HCT116 (cell line): ENCODE results near the gene OTP. TPM values are rescaled to one million over a fixed set of nuclear protein-coding genes. Genes with fewer than 3 reads are reported as not detected.

ENCODE experiments used
- ATAC-seq: fragments of 200-7000 bp; cut with Tn5 transposase; 2 replicates; pipeline ENCODE4 v1.9.1; 2020; ENCODE audit warnings: mild to moderate bottlenecking, moderate library complexity
- BruUV-seq: library from RNA; stranded (reverse); fragments of 400-500 nt; replicated peaks from 2 replicates; lab custom pipeline; 2021; lab: Mats Ljungman, UMichigan
- CTCF ChIA-PET: fragments of 300-600 bp; sonication (Branson Sonifier 250); formaldehyde crosslinking; loops from one replicate; lab custom pipeline; 2021; ENCODE audit warnings: antibody characterized with exemption; lab: Charles Lee
- POLR2A ChIA-PET: fragments of 300-600, 350-600 bp; sonication (Branson Sonifier 250); formaldehyde crosslinking; loops from one replicate; lab custom pipeline; 2021; ENCODE audit warnings: antibody characterized with exemption; lab: Charles Lee
- RAD21 ChIA-PET, 2 experiments: fragments of 300-600 bp; sonication (Branson Sonifier 250); formaldehyde crosslinking; loops; one replicate each; lab custom pipeline; 2023; ENCODE audit warnings: low total read pairs in 2 of 2; ENCODE audit not compliant: uncharacterized antibody in 2 of 2, unreplicated experiment in 2 of 2, low non-redundant PET in 1 of 2; lab: Charles Lee
- DNase-seq: peaks from one replicate; pipeline ENCODE4 v3.0.0-alpha.2; 2010; ENCODE audit warnings: low read depth, low spot score
- H2AFZ ChIP-seq: fragments of 200-600 bp; shearing (Covaris generic), sonication (generic); 2 replicates; pipeline ENCODE4 v1.6.1; 2017; ENCODE audit warnings: low read depth, mixed run types, mixed read lengths, antibody characterized with exemption, low read length; ENCODE audit not compliant: poor library complexity, severe bottlenecking
- H3K27ac ChIP-seq: 2 replicates; pipeline ENCODE4 v1.5.1; 2012; ENCODE audit warnings: low read depth, low read length
- H3K27me3 ChIP-seq: fragments of 200-600 bp; sonication (generic); 2 replicates; pipeline ENCODE4 v1.6.1; 2016; ENCODE audit warnings: mixed run types, low read length, mixed read lengths; ENCODE audit not compliant: insufficient read depth
- H3K36me3 ChIP-seq, 2 experiments: fragments of 200-500 bp in 1 of 2; fragments of 200-600 bp in 1 of 2; sonication (Bioruptor generic) in 1 of 2; sonication (generic) in 1 of 2; 2 replicates each; pipeline versions ENCODE4 v1.5.1 to v1.6.1; 2014 to 2016; ENCODE audit warnings: low read length in 2 of 2, inconsistent platforms in 1 of 2, mixed read lengths in 1 of 2, mixed run types in 1 of 2; ENCODE audit not compliant: insufficient read depth in 2 of 2, control insufficient read depth in 1 of 2
- H3K4me1 ChIP-seq, 2 experiments: fragments of 200-600 bp in 1 of 2; sonication (generic) in 1 of 2; 2 replicates each; pipeline versions ENCODE4 v1.5.1 to v1.6.1; 2012 to 2017; ENCODE audit warnings: low read length in 2 of 2, inconsistent platforms in 1 of 2, mild to moderate bottlenecking in 1 of 2, mixed read lengths in 1 of 2, mixed run types in 1 of 2, moderate library complexity in 1 of 2; ENCODE audit not compliant: insufficient read depth in 2 of 2, control insufficient read depth in 1 of 2
- H3K4me2 ChIP-seq: fragments of 200-600 bp; sonication (generic); 2 replicates; pipeline ENCODE4 v1.6.1; 2017; ENCODE audit warnings: mixed run types, low read length, mixed read lengths
- H3K4me3 ChIP-seq, 2 experiments: fragments of 200-600 bp in 1 of 2; sonication (generic) in 1 of 2; replicated peaks in 1 of 2; 2 replicates each; pipeline ENCODE4 v1.5.1; 2011 to 2016; ENCODE audit warnings: low read length in 2 of 2, control low read depth in 1 of 2, low read depth in 1 of 2, mild to moderate bottlenecking in 1 of 2, mixed read lengths in 1 of 2, mixed run types in 1 of 2
- H3K79me2 ChIP-seq: fragments of 200-600 bp; sonication (generic); 2 replicates; pipeline ENCODE4 v1.6.1; 2017; ENCODE audit warnings: mild to moderate bottlenecking, mixed run types, low read length, moderate library complexity, mixed read lengths; ENCODE audit not compliant: insufficient read depth
- H3K9ac ChIP-seq: fragments of 200-600 bp; sonication (generic); 2 replicates; pipeline ENCODE4 v1.6.1; 2016; ENCODE audit warnings: low read length, mixed read lengths
- H3K9me2 ChIP-seq: fragments of 200-600 bp; sonication (generic), shearing (Covaris generic); 2 replicates; pipeline ENCODE4 v1.6.1; 2017; ENCODE audit warnings: mixed run types, mild to moderate bottlenecking, moderate library complexity; ENCODE audit not compliant: insufficient read depth
- H3K9me3 ChIP-seq, 2 experiments: fragments of 200-500 bp in 1 of 2; fragments of 200-600 bp in 1 of 2; sonication (Bioruptor generic) in 1 of 2; sonication (generic) in 1 of 2; 2 replicates each; pipeline ENCODE4 v1.6.1; 2014 to 2017; ENCODE audit warnings: low read length in 2 of 2, mixed read lengths in 2 of 2, inconsistent platforms in 1 of 2, low read depth in 1 of 2, mild to moderate bottlenecking in 1 of 2, mixed run types in 1 of 2, moderate library complexity in 1 of 2; ENCODE audit not compliant: control insufficient read depth in 1 of 2, insufficient read depth in 1 of 2
- H4K20me1 ChIP-seq: fragments of 200-600 bp; sonication (generic), shearing (Covaris generic); 2 replicates; pipeline ENCODE4 v1.6.1; 2017; ENCODE audit warnings: mixed run types, mild to moderate bottlenecking, moderate library complexity; ENCODE audit not compliant: insufficient read depth
- ATF3 ChIP-seq: IDR thresholded peaks from 2 replicates; pipeline ENCODE4 v1.6.1; 2012
- CEBPB ChIP-seq: IDR thresholded peaks from 2 replicates; pipeline ENCODE4 v1.6.1; 2012; ENCODE audit warnings: low read depth
- CTCF ChIP-seq, 3 experiments: fragments of 200-600 bp in 1 of 3; sonication (generic) in 1 of 3; IDR thresholded peaks in 2 of 3; conservative IDR thresholded peaks in 1 of 3; 2 replicates each; pipeline ENCODE4 v1.5.1; 2012 to 2017; ENCODE audit warnings: low read depth in 2 of 3, low read length in 2 of 3, antibody characterized with exemption in 1 of 3, borderline replicate concordance in 1 of 3, control low read depth in 1 of 3, mild to moderate bottlenecking in 1 of 3, mixed read lengths in 1 of 3, mixed run types in 1 of 3, moderate library complexity in 1 of 3; ENCODE audit not compliant: insufficient read depth in 1 of 3
- EGR1 ChIP-seq: IDR thresholded peaks from 2 replicates; pipeline ENCODE4 v1.6.1; 2012; ENCODE audit warnings: low read depth
- EZH2 ChIP-seq: fragments of 200-600 bp; sonication (generic); IDR thresholded peaks from 2 replicates; pipeline ENCODE4 v1.6.1; 2017; ENCODE audit warnings: antibody characterized with exemption, mixed run types
- EZH2phosphoT487 ChIP-seq: fragments of 200-600 bp; IDR thresholded peaks from 2 replicates; pipeline ENCODE4 v1.6.1; 2018; ENCODE audit warnings: antibody characterized with exemption, borderline replicate concordance
- FOSL1 ChIP-seq: IDR thresholded peaks from 2 replicates; pipeline ENCODE4 v1.6.1; 2012; ENCODE audit warnings: low read depth
- MAX ChIP-seq: IDR thresholded peaks from 2 replicates; pipeline ENCODE4 v1.6.1; 2012
- POLR2A ChIP-seq: IDR thresholded peaks from 2 replicates; pipeline ENCODE4 v1.7.0; 2011; ENCODE audit warnings: borderline replicate concordance; ENCODE audit not compliant: insufficient read depth, insufficient read length; ENCODE audit errors: extremely low read depth
- POLR2AphosphoS5 ChIP-seq: IDR thresholded peaks from 2 replicates; pipeline ENCODE4 v1.6.1; 2011; ENCODE audit warnings: mild to moderate bottlenecking, low read depth, low read length, moderate library complexity
- RAD21 ChIP-seq: IDR thresholded peaks from 2 replicates; pipeline ENCODE4 v1.6.1; 2012; ENCODE audit warnings: low read depth, mild to moderate bottlenecking
- REST ChIP-seq: IDR thresholded peaks from 2 replicates; pipeline ENCODE4 v1.6.1; 2012; ENCODE audit warnings: low read depth
- SIN3A ChIP-seq: IDR thresholded peaks from 2 replicates; pipeline ENCODE4 v1.6.1; 2012; ENCODE audit warnings: low read depth
- SP1 ChIP-seq: IDR thresholded peaks from 2 replicates; pipeline ENCODE4 v1.6.1; 2012; ENCODE audit warnings: low read depth
- SRF ChIP-seq: IDR thresholded peaks from 2 replicates; pipeline ENCODE4 v1.6.1; 2012; ENCODE audit warnings: low read depth
- ZFX ChIP-seq: fragments of 450-650 bp; IDR thresholded peaks from 2 replicates; pipeline ENCODE4 v1.6.1; 2017
- ZNF274 ChIP-seq: fragments of 200-500 bp; sonication (Bioruptor generic); IDR thresholded peaks from 2 replicates; pipeline ENCODE4 v1.6.1; 2014; ENCODE audit warnings: mild to moderate bottlenecking, low read depth, low read length, inconsistent platforms
- intact Hi-C: fragments of 100-400 bp; cut with micrococcal nuclease; formaldehyde crosslinking; loops from 2 replicates; pipeline ENCODE4 v1.10.0; 2022
- total RNA-seq: library from RNA; stranded (reverse); gene quantifications from one replicate; pipeline ENCODE4 v1.2.1, GENCODE V29; 2021; ENCODE audit not compliant: unreplicated experiment

The OTP gene
- total RNA-seq, 1 experiment from 2014 or later, result 0.07 TPM

- RAD21 ChIA-PET, result no interaction called here
- DNase-seq (no peak), ATAC-seq (no peak)
- H2AFZ ChIP-seq, result peak overlapping the region; percentile 24
- no peaks in the 10 kb centered on the region for H4K20me1 ChIP-seq
- no peaks in the 10 kb centered on the region for H3K27me3 ChIP-seq
- H3K79me2 ChIP-seq, result no peaks in the 10 kb centered on the region
- H3K27ac ChIP-seq, result no peak overlapping the region
- CTCF ChIA-PET, result interaction anchor here (1.0 to 2.1 kb wide), 3 partner anchors 8 to 69 kb away, joined by 3 to 7 read pairs (median 5); no protein-coding TSS in a partner anchor
- intact Hi-C loops, result no loop called here
- H3K36me3 ChIP-seq, result no peaks in the 10 kb centered on the region
- H3K4me1 ChIP-seq, result peaks cover 4 to 14% of the 10 kb centered on the region in 2 experiments; a peak in 2 of 4 replicates
- peak overlapping the region in 1 of 2 experiments; percentile 69; a peak in 1 of 4 replicates for H3K4me3 ChIP-seq
- H3K9me2 ChIP-seq, result no peaks in the 10 kb centered on the region
- H3K4me2 ChIP-seq, result peak overlapping the region; percentile 92; the same call in 1 of the 2 replicates
- no peak overlapping the region for H3K9ac ChIP-seq
- no TSS peak for BruUV-seq
- no peaks in the 10 kb centered on the region for H3K9me3 ChIP-seq
- POLR2A ChIA-PET, result no interaction called here
- TF ChIP-seq ZNF274, result no peak
- TF ChIP-seq REST, result no peak
- TF ChIP-seq MAX, result no peak
- TF ChIP-seq EGR1, result no peak
- TF ChIP-seq EZH2, result no peak
- TF ChIP-seq POLR2A, result no peak
- no peak for TF ChIP-seq RAD21
- no peak for TF ChIP-seq CEBPB
- TF ChIP-seq FOSL1, result no peak
- TF ChIP-seq ATF3, result no peak
- no peak for TF ChIP-seq SIN3A
- TF ChIP-seq SRF, result no peak
- no peak for TF ChIP-seq POLR2AphosphoS5
- TF ChIP-seq ZFX, result no peak
- TF ChIP-seq SP1, result no peak
- no peak for TF ChIP-seq CTCF (IDR thresholded peaks at IDR 0.05 in 2 of 3, conservative IDR thresholded peaks at IDR 0.05 in 1 of 3; ENCODE audit: borderline replicate concordance in 1 of 3, insufficient read depth in 1 of 3, low read depth in 2 of 3, low read length in 2 of 3)
- TF ChIP-seq EZH2phosphoT487, result no peak
Measured at GRCh38 chr5:77629509-77630113, 8.9 kb downstream of the OTP start.
